GM12892 (cell line): ENCODE data around the gene TBXAS1.

Source experiments
- POLR2A ChIP-seq: IDR thresholded peaks from 2 replicates; pipeline ENCODE4 v1.6.1; 2011; ENCODE audit warnings: low read depth, low read length, control low read depth
- POLR2AphosphoS5 ChIP-seq: IDR thresholded peaks from 2 replicates; pipeline ENCODE4 v1.6.1; 2011; ENCODE audit warnings: low read depth, low read length, control low read depth
- TAF1 ChIP-seq: IDR thresholded peaks from 2 replicates; pipeline ENCODE4 v1.6.1; 2011; ENCODE audit warnings: low read depth, mild to moderate bottlenecking, control low read depth, low read length, borderline replicate concordance

DNA sequence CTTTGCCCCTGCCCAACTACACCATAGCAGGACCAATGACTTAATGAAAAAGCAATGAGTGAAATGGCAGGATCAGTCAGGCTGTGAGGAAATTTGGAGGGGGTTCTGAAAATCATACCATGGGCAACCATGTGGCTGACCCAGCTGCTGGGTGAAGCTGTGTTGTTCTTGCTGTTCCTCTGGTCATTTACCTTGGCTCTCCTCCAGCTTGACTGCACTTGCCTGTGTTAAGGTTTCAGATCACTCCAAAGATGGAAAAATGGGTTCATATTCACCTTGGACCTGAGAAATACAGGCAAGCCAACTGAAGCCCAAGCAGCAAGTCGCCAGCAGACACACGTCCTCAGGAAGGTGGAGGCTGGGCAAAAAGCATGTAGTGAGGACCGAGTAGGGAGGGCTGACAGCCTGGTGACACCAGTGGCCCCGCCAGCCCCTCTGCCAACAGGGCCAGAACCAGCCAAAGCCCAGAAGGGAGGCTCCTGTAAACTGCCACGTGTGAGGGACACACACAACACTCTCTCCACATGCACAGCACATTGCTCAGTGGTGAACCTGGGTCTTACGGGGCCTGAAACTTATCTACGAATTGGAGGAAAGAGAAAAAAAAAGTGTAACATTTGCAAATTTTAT lies 193.6 kb downstream of the TBXAS1 start:
- TF ChIP-seq POLR2A (no peak), POLR2AphosphoS5 (no peak), TAF1 (no peak)
